BE2C (cell line): Measurements from ENCODE around the gene ADAMTS1.
A peak's percentile ranks its signal among the peaks of the same experiment; 100 is the strongest.

Source experiments
- DNase-seq: peaks from one replicate; pipeline ENCODE4 v3.0.0-alpha.2; 2020
- H3K27me3 ChIP-seq: fragments of 250-450 bp; sonication (Bioruptor Pico); 2 replicates; pipeline ENCODE4 v1.5.1; 2020; ENCODE audit warnings: mild to moderate bottlenecking
- H3K36me3 ChIP-seq: fragments of 250-450 bp; sonication (Bioruptor Pico); 2 replicates; pipeline ENCODE4 v1.5.1; 2020; ENCODE audit warnings: mild to moderate bottlenecking
- H3K4me1 ChIP-seq: fragments of 250-450 bp; sonication (Bioruptor Pico); 2 replicates; pipeline ENCODE4 v1.5.1; 2020
- H3K4me3 ChIP-seq: 2 replicates; pipeline ENCODE4 v1.5.1; 2011; ENCODE audit warnings: low read depth, low read length
- H3K9me3 ChIP-seq: fragments of 250-450 bp; sonication (Bioruptor Pico); 2 replicates; pipeline ENCODE4 v1.5.1; 2020
- TF ChIP-seq, protein P1 (sequence below): IDR thresholded peaks from 2 replicates; pipeline ENCODE4 v1.5.1; 2012; ENCODE audit warnings: mild to moderate bottlenecking, low read depth, low read length

Gene ADAMTS1

DNA sequence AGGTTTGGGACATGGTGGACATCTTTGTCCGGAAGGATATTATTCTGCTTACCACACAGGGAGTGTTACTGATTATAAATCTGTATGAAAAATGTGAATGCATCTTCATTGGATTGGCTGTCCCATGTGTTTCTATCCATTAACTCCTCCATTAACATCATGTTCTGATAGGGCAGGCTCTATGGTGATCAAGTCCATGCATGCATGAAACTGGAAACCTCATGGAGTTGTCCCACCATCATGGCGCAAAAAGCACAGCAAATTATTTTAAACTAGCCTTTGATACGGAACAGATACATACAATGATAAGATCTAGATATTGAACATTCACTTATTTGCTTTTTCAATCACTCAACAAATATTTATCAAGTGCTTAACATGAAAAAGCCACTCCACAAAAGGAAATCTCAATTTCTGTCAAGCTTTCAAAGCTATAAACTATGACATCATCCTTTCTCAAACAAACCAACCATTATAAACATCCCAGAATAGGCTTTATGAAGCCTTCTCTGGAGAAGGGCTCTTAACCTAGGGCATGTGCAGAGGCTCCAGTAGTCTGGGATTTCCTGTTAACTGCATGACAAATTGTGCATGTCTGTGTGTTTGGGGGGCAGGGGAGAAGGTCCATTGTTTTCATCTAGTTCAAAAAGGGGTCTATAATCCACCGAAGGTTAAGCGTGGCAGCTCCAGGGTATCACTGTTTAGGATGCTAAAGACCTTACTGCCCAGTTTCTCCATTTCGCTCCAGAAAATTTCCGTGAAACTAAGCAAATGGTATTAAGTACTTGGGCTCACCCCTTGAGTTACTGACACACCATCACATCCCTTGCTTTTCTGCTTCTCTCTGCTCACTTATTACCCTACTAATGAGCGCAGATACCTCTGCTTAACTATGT is 46.1 kb downstream of the ADAMTS1 start:
- no peaks in the 10 kb centered on the region; the same call in 1 of the 2 replicates for H3K4me1 ChIP-seq
- H3K4me3 ChIP-seq, result no peak overlapping the region
- no peaks in the 10 kb centered on the region for H3K9me3 ChIP-seq
- no peak for DNase-seq
- TF ChIP-seq, protein P1, sequence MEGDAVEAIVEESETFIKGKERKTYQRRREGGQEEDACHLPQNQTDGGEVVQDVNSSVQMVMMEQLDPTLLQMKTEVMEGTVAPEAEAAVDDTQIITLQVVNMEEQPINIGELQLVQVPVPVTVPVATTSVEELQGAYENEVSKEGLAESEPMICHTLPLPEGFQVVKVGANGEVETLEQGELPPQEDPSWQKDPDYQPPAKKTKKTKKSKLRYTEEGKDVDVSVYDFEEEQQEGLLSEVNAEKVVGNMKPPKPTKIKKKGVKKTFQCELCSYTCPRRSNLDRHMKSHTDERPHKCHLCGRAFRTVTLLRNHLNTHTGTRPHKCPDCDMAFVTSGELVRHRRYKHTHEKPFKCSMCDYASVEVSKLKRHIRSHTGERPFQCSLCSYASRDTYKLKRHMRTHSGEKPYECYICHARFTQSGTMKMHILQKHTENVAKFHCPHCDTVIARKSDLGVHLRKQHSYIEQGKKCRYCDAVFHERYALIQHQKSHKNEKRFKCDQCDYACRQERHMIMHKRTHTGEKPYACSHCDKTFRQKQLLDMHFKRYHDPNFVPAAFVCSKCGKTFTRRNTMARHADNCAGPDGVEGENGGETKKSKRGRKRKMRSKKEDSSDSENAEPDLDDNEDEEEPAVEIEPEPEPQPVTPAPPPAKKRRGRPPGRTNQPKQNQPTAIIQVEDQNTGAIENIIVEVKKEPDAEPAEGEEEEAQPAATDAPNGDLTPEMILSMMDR, result no peak
- H3K27me3 ChIP-seq, result no peaks in the 10 kb centered on the region
- no peaks in the 10 kb centered on the region for H3K36me3 ChIP-seq

DNA sequence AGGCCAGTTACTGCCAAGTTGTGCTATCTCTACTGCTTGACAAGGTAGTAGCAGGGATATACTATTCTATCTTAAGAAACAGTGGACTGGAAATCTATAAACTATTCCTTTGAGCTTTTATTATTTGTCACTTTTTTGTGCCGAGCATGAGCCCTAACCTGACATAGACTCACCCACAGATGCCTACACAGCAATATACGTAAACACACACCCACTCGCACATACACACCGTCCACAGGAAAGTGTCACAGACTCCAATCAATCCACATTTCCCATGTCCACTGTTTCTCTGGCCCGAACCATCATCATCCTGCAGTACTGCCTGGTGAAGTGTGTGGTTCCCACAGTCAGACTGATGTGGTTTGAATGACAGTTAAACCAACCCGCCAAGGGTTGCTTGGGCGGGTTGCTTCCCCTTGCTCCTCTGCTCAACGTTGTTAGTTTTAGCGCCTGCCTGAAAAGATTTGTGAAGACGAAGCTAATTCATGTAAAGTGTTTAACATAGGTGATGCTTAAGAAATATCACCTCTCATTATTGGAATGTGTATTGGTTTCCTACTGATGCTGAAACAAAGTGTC is 47.2 kb downstream of the ADAMTS1 start:
- no peaks in the 10 kb centered on the region for H3K27me3 ChIP-seq
- no peak overlapping the region for H3K4me3 ChIP-seq
- TF ChIP-seq, protein P1, result no peak
- no peaks in the 10 kb centered on the region; the same call in 1 of the 2 replicates for H3K4me1 ChIP-seq
- no peak for DNase-seq
- no peaks in the 10 kb centered on the region for H3K36me3 ChIP-seq
- H3K9me3 ChIP-seq, result no peaks in the 10 kb centered on the region

DNA sequence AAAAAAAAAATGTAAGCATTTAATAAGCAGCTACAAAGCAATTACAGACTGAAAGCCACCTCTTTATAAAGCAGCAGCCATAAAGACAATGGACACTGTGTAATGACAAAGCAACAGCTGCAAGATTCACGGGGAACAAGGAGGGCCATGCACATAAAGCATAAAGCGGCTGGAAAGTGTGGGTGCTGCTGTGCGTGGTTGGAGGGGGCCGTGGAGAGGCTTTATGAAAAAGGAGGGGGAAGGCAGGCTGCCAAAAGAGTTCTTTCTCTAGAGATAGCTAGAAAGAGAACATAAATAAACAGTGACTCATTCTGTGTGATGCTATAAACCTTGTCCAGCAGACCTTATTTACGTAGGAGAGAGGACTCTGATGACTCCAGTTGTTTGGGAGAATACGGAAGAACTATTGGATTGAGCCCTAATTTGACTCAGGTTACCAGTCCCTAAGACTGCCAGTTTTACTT is 49.3 kb downstream of the ADAMTS1 start:
- DNase-seq, result peak; percentile 32
- TF ChIP-seq, protein P1, result no peak
- Histone ChIP-seq H3K4me1 (no peaks in the 10 kb centered on the region; the same call in 1 of the 2 replicates), H3K27me3 (no peaks in the 10 kb centered on the region), H3K36me3 (no peaks in the 10 kb centered on the region), H3K9me3 (no peaks in the 10 kb centered on the region), H3K4me3 (no peak overlapping the region)

DNA sequence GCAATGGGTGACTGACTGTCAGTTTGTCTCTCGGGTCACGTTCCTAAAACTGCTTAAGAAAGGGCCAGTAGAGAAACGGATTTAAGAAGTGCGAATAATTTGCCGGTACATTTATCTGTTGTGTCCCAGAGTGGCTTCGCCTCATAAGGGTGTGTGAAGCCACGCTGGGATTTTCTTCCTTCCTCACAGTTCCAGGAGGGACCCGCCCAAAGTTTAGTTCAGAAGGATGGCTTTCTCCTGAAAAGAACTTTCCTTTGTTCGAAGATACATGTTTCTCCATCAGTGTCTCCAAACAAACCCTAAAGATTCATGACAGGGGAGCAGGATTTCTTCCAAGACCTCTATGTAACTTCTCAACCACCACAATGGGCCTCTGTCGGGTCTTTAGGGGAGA is 49.8 kb downstream of the ADAMTS1 start:
- DNase-seq, result no peak
- H3K4me1 ChIP-seq, result no peaks in the 10 kb centered on the region; the same call in 1 of the 2 replicates
- H3K36me3 ChIP-seq, result no peaks in the 10 kb centered on the region
- H3K4me3 ChIP-seq, result no peak overlapping the region
- no peaks in the 10 kb centered on the region for H3K9me3 ChIP-seq
- TF ChIP-seq, protein P1, result no peak
- H3K27me3 ChIP-seq, result no peaks in the 10 kb centered on the region

DNA sequence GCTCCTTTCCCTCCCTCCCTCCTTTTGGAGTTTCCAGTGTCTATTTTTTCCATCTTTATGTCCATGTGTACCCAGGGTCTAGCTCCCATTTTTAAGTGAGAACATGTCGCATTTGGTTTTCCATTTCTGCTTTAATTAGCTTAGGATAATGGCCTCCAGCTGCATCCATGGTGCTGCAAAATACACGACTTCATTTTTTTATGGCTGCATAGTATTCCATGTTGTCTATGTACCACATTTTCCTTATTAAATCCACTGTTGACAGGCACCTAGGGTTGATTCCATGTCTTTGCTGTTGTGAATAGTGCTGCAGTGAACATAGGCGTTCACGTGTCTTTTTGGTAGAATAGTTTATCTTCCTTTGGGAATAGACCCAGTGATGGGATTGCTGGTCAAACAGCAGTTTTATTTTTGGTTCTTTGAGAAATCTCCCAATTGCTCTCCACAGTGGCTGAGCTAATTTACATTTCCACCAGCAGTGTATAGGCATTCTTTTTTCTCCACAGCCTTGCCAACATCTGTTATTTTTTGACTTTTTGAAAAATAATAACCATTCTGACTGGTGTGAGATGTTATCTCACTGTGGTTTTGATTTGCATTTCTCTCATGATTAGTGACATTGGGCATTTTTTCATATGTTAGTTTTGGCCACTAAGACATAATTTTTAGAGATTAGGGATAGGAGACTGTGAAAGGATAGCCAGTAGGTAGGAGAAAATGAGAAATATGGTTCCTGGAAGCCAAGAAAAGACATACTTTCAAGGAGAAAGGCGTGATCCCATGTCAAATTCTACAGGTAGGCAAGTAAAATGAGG is 50.4 kb downstream of the ADAMTS1 start:
- no peaks in the 10 kb centered on the region for H3K9me3 ChIP-seq
- no peak for DNase-seq
- TF ChIP-seq, protein P1, result no peak
- no peaks in the 10 kb centered on the region for H3K36me3 ChIP-seq
- H3K4me1 ChIP-seq, result no peaks in the 10 kb centered on the region; the same call in 1 of the 2 replicates
- no peak overlapping the region for H3K4me3 ChIP-seq
- no peaks in the 10 kb centered on the region for H3K27me3 ChIP-seq
